ENCODE measurements around the gene DMRTA1. TPM values are rescaled to one million over a fixed set of nuclear protein-coding genes. Genes with fewer than 3 reads are reported as not detected.
A peak's percentile ranks its signal among the peaks of the same experiment; 100 is the strongest.

Gene DMRTA1
- total RNA-seq, 2 donors from 2014 or later: 4.6 to 5.6 TPM

DNA sequence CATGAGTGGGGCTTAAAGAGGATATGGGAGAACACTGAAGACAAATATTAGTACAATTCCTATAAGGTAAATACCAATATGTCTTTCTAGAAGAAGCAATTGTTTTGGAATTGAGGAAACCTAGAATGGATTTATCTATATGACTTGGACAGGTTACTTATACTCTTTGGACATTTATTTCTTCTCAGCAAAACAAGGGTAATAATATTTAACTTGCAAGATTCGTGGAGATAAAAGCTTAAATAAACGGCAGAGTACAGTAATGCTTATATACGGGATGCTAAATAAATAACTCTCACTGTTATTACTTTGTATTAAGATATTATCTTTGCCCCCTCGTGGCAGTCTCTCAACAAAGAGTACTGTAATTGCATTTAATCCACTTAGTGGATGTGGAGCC lies 8.6 kb downstream of the DMRTA1 start:
- H3K36me3 ChIP-seq (ENCODE audit: control insufficient read depth, insufficient read depth, low read length): peaks cover 16% of the 10 kb centered on the region
- no peaks in the 10 kb centered on the region for H3K27me3 ChIP-seq (ENCODE audit: control insufficient read depth, insufficient read depth, low read length, poor library complexity, severe bottlenecking)
- H3K36me3 Mint-ChIP-seq (ENCODE audit: low read depth): peaks cover 8% of the 10 kb centered on the region
- TF ChIP-seq, protein P1, sequence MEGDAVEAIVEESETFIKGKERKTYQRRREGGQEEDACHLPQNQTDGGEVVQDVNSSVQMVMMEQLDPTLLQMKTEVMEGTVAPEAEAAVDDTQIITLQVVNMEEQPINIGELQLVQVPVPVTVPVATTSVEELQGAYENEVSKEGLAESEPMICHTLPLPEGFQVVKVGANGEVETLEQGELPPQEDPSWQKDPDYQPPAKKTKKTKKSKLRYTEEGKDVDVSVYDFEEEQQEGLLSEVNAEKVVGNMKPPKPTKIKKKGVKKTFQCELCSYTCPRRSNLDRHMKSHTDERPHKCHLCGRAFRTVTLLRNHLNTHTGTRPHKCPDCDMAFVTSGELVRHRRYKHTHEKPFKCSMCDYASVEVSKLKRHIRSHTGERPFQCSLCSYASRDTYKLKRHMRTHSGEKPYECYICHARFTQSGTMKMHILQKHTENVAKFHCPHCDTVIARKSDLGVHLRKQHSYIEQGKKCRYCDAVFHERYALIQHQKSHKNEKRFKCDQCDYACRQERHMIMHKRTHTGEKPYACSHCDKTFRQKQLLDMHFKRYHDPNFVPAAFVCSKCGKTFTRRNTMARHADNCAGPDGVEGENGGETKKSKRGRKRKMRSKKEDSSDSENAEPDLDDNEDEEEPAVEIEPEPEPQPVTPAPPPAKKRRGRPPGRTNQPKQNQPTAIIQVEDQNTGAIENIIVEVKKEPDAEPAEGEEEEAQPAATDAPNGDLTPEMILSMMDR (conservative IDR thresholded peaks at IDR 0.05): no peak
- H3K27ac Mint-ChIP-seq: peak overlapping the region; percentile 23
- H3K27ac ChIP-seq (ENCODE audit: low read depth, low read length): no peak overlapping the region
- no peaks in the 10 kb centered on the region for H3K9me3 ChIP-seq (ENCODE audit: control insufficient read depth, low read length)
- H3K4me3 Mint-ChIP-seq: no peak overlapping the region
- DNase-seq: no peak
- no peaks in the 10 kb centered on the region for H3K4me1 ChIP-seq (ENCODE audit: control insufficient read depth, insufficient read depth, low read length)
- no peak overlapping the region for H3K9ac ChIP-seq (ENCODE audit: extremely low read depth, low read length, poor library complexity, severe bottlenecking)
- H3K4me3 ChIP-seq (ENCODE audit: low read length): no peak overlapping the region
- H3K9me3 Mint-ChIP-seq: no peaks in the 10 kb centered on the region
- peaks cover 4% of the 10 kb centered on the region for H3K4me1 Mint-ChIP-seq
- 91% methylated on average over 4 of the region's 4 CpGs; no CpG with 5 or more reads in 1 of the 2 experiments for WGBS, 2 experiments (ENCODE audit: insufficient coverage in 1 of 2, insufficient read length in 1 of 2)
- H3K27me3 Mint-ChIP-seq (ENCODE audit: insufficient read depth): no peaks in the 10 kb centered on the region

DNA sequence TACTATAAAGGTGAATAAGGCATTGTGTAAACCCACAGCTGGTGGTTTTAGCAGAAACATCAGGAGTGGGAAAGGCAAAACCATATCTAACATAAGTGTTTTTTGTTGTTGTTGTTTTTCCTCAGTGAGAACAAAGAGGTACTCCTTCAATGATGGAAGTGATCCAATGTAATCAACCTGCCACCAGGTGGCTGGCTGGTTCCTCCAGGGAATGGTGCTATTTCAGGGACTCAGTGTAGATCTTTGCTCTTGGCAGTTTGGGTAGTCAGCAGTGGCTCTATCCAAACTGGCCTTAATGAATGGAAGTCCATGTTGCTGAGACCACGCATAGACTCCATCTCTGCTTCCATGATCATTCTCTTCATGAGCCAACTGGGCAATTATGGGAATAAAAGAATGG lies 10.8 kb downstream of the DMRTA1 start:
- Histone ChIP-seq H3K36me3 (ENCODE audit: control insufficient read depth, insufficient read depth, low read length) (peaks cover 16% of the 10 kb centered on the region), H3K4me3 (ENCODE audit: low read length) (no peak overlapping the region), H3K9ac (ENCODE audit: extremely low read depth, low read length, poor library complexity, severe bottlenecking) (no peak overlapping the region), H3K27me3 (ENCODE audit: control insufficient read depth, insufficient read depth, low read length, poor library complexity, severe bottlenecking) (no peaks in the 10 kb centered on the region), H3K27ac (ENCODE audit: low read depth, low read length) (no peak overlapping the region), H3K4me1 (ENCODE audit: control insufficient read depth, insufficient read depth, low read length) (no peaks in the 10 kb centered on the region), H3K9me3 (ENCODE audit: control insufficient read depth, low read length) (no peaks in the 10 kb centered on the region)
- H3K4me1 Mint-ChIP-seq: peaks cover 3% of the 10 kb centered on the region
- no peaks in the 10 kb centered on the region for H3K27me3 Mint-ChIP-seq (ENCODE audit: insufficient read depth)
- no peak overlapping the region for H3K27ac Mint-ChIP-seq
- H3K4me3 Mint-ChIP-seq: no peak overlapping the region
- DNase-seq: peak; percentile 80
- TF ChIP-seq, protein P1 (conservative IDR thresholded peaks at IDR 0.05): peak; percentile 79
- 89 to 100% methylated on average over 1 of the region's 1 CpG for WGBS, 2 experiments (ENCODE audit: insufficient coverage in 1 of 2, insufficient read length in 1 of 2)
- H3K36me3 Mint-ChIP-seq (ENCODE audit: low read depth): peaks cover 4% of the 10 kb centered on the region
- H3K9me3 Mint-ChIP-seq: no peaks in the 10 kb centered on the region

DNA sequence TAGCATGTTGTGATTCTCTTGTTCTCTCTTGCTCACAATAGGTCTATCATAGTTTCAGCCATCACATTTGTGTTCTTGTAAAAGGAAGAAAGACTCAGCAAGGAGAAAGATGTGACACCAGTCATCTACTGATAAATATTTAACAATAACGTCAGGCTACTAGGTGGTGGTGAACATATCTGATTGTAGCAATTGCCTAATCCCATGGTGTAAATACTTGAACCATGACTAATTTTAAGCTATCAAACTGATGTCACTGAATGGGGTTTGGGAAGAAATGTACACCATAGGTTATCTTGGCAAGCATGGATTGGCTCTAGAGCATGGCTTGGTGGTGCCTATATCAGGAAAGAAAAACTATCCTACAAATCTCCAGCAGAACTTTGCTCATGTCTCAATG lies 16.6 kb downstream of the DMRTA1 start:
- H3K36me3 Mint-ChIP-seq (ENCODE audit: low read depth): no peaks in the 10 kb centered on the region
- Histone ChIP-seq H3K4me3 (ENCODE audit: low read length) (no peak overlapping the region), H3K27me3 (ENCODE audit: control insufficient read depth, insufficient read depth, low read length, poor library complexity, severe bottlenecking) (no peaks in the 10 kb centered on the region), H3K4me1 (ENCODE audit: control insufficient read depth, insufficient read depth, low read length) (no peaks in the 10 kb centered on the region), H3K36me3 (ENCODE audit: control insufficient read depth, insufficient read depth, low read length) (no peaks in the 10 kb centered on the region), H3K9ac (ENCODE audit: extremely low read depth, low read length, poor library complexity, severe bottlenecking) (no peak overlapping the region), H3K27ac (ENCODE audit: low read depth, low read length) (no peak overlapping the region), H3K9me3 (ENCODE audit: control insufficient read depth, low read length) (no peaks in the 10 kb centered on the region)
- no peak overlapping the region for H3K27ac Mint-ChIP-seq
- DNase-seq: no peak
- TF ChIP-seq, protein P1 (conservative IDR thresholded peaks at IDR 0.05): no peak
- H3K4me1 Mint-ChIP-seq: peaks cover 3% of the 10 kb centered on the region
- no peak overlapping the region for H3K4me3 Mint-ChIP-seq
- no peaks in the 10 kb centered on the region for H3K27me3 Mint-ChIP-seq (ENCODE audit: insufficient read depth)
- 73 to 86% methylated on average over 1 of the region's 1 CpG for WGBS, 2 experiments (ENCODE audit: insufficient coverage in 1 of 2, insufficient read length in 1 of 2)
- H3K9me3 Mint-ChIP-seq: no peaks in the 10 kb centered on the region

Data from endodermal cell (in vitro differentiated cells).